ENCODE results near the gene ZEB2. TPM values are rescaled to one million over a fixed set of nuclear protein-coding genes. Genes with fewer than 3 reads are reported as not detected.

ZEB2 gene
- total RNA-seq, 4 donors from 2014 or later, result 19.8 to 69.6 (median 42.9) TPM

DNA sequence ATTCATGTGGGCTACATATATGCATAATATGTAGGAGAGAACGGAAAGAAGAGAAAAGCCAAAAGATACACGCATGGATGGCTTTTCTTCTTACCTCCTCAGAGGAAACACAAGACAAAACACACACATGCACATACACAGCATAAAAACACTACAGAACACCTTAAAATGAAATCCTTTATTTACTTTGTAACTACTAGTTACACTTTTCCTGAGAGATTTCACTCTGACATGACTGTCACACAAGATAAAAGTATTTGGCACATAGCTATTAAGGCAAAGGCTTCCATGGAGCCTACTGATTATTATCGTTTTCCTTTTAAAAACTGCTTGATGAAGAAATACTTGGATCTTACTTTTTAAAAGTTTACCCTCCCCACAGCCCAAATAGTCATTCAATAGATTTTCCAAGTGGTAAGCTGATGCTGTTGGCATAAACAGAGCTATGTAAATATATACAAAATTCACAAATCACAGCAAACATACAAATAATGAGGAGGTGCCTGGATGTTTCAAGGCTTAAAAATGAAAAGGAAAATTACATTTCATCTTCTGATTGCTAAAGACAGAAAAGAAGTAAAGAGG is 8.6 kb downstream of the ZEB2 start:
- Histone ChIP-seq H3K27ac (peak overlapping the region; percentile 87 to 91 (median 88)), H3K9me3 (no peaks in the 10 kb centered on the region), H3K4me3 (peak overlapping the region in 1 of 4 donors; percentile 18), H3K27me3 (peaks cover 71% of the 10 kb centered on the region), H3K36me3 (no peaks in the 10 kb centered on the region), H3K4me1 (peaks cover 0 to 10% (median 0%) of the 10 kb centered on the region in 4 donors)
- DNase-seq, result no peak
- intact Hi-C loops (cut with DNase I; ENCODE audit: low total_unique reads), result loop anchor here (10.0 kb wide), 1 partner anchor 177 kb away; a partner anchor contains a TSS
- TF ChIP-seq POLR2AphosphoS5 (IDR thresholded peaks at IDR 0.05) (no peak), EP300 (IDR thresholded peaks at IDR 0.05; ENCODE audit: low read depth) (no peak), POLR2A (IDR thresholded peaks at IDR 0.05) (no peak)
- TF ChIP-seq, protein P1, sequence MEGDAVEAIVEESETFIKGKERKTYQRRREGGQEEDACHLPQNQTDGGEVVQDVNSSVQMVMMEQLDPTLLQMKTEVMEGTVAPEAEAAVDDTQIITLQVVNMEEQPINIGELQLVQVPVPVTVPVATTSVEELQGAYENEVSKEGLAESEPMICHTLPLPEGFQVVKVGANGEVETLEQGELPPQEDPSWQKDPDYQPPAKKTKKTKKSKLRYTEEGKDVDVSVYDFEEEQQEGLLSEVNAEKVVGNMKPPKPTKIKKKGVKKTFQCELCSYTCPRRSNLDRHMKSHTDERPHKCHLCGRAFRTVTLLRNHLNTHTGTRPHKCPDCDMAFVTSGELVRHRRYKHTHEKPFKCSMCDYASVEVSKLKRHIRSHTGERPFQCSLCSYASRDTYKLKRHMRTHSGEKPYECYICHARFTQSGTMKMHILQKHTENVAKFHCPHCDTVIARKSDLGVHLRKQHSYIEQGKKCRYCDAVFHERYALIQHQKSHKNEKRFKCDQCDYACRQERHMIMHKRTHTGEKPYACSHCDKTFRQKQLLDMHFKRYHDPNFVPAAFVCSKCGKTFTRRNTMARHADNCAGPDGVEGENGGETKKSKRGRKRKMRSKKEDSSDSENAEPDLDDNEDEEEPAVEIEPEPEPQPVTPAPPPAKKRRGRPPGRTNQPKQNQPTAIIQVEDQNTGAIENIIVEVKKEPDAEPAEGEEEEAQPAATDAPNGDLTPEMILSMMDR (IDR thresholded peaks at IDR 0.05), result no peak
- 45 to 62% methylated on average over 3 of the region's 3 CpGs for WGBS, 2 donors (ENCODE audit: low coverage in 1 of 2)
- in situ Hi-C loops (cut with MboI; ENCODE audit: low pct_ligation_motif_present in 1 of 4, low pct_unique_long_range_greater_than_20kb in 1 of 4, low sequenced_read_pairs in 3 of 4), result loop anchor here in 2 of 4 donors (25.0 kb wide), 2 partner anchors 574 to 1251 kb away; no protein-coding TSS in a partner anchor

DNA sequence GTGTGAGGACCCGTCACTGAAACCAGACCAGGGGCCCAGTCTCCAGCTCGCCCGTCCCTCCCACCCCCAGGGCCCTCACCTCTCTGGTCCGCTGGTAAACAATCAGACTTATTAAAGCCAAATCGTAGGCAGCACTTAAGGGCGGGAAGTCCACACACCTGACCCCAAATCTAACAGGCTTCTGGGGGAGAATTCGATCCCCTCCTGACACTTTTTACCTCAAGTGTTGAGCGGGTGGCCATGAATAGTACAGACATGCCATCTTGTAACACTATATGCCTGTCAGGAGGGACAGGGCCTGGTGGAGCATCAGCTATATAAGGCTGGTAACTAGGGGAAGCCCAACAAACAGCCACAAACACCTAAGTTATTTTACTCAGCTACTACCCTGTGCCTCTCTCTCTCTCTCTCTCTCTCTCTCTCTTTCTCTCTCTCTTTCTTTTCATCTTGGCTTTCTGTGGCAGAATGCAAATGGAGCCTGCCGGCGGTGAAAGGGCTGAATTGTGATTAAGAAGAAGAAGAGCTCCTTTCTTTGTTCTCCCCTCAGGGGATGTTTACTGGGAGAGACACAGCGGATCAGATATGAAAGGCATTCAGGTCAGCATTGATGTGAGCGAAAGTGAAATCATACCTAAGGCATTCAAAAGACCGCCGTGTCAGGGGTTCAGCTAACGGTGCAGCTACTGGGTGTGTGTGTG is 9.5 kb downstream of the ZEB2 start:
- H3K4me3 ChIP-seq, result peak overlapping the region in 1 of 4 donors; percentile 18
- peak overlapping the region; percentile 87 to 91 (median 88) for H3K27ac ChIP-seq
- peaks cover 62% of the 10 kb centered on the region for H3K27me3 ChIP-seq
- H3K36me3 ChIP-seq, result no peaks in the 10 kb centered on the region
- no peak for DNase-seq
- H3K4me1 ChIP-seq, result peaks cover 0 to 12% (median 0%) of the 10 kb centered on the region in 4 donors
- no peak for TF ChIP-seq EP300 (IDR thresholded peaks at IDR 0.05; ENCODE audit: low read depth)
- TF ChIP-seq POLR2AphosphoS5 (IDR thresholded peaks at IDR 0.05), result no peak
- TF ChIP-seq, protein P1 (IDR thresholded peaks at IDR 0.05), result no peak
- TF ChIP-seq POLR2A (IDR thresholded peaks at IDR 0.05), result no peak
- no peaks in the 10 kb centered on the region for H3K9me3 ChIP-seq
- intact Hi-C loops (cut with DNase I; ENCODE audit: low total_unique reads), result loop anchor here (10.0 kb wide), 1 partner anchor 176 kb away; a partner anchor contains a TSS
- in situ Hi-C loops (cut with MboI; ENCODE audit: low pct_ligation_motif_present in 1 of 4, low pct_unique_long_range_greater_than_20kb in 1 of 4, low sequenced_read_pairs in 3 of 4), result loop anchor here in 2 of 4 donors (25.0 kb wide), 2 partner anchors 573 to 1252 kb away; no protein-coding TSS in a partner anchor
- WGBS, 2 donors (ENCODE audit: low coverage in 1 of 2), result 40 to 49% methylated on average over 1 to 15 of the region's 15 CpGs

DNA sequence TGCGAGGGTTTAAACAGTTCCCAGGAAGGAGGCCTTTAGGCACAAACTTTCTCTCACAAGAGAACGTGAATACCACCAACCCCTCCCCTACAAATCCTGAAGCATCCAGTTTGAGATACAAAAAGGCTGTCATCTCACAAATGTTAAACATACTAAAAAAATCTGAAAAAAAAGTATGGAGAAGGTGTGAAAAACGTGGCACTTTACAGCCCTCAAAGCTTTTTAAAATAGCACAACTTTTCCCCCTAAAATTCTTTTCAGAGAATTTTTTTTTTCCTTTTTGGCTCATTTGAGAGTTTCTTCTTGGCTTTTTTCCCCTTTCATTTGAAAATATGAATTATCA is 10.1 kb downstream of the ZEB2 start:
- peaks cover 56% of the 10 kb centered on the region for H3K27me3 ChIP-seq
- in situ Hi-C loops (cut with MboI; ENCODE audit: low pct_ligation_motif_present in 1 of 4, low pct_unique_long_range_greater_than_20kb in 1 of 4, low sequenced_read_pairs in 3 of 4), result loop anchor here in 2 of 4 donors (25.0 kb wide), 2 partner anchors 573 to 1252 kb away; no protein-coding TSS in a partner anchor
- intact Hi-C loops (cut with DNase I; ENCODE audit: low total_unique reads), result loop anchor here (10.0 kb wide), 1 partner anchor 175 kb away; a partner anchor contains a TSS
- H3K9me3 ChIP-seq, result no peaks in the 10 kb centered on the region
- DNase-seq, result no peak
- H3K27ac ChIP-seq, result peak overlapping the region; percentile 87 to 91 (median 88)
- H3K4me3 ChIP-seq, result no peak overlapping the region
- peaks cover 0 to 14% (median 0%) of the 10 kb centered on the region in 4 donors for H3K4me1 ChIP-seq
- no peaks in the 10 kb centered on the region for H3K36me3 ChIP-seq
- TF ChIP-seq, protein P1 (IDR thresholded peaks at IDR 0.05), result no peak
- TF ChIP-seq POLR2A (IDR thresholded peaks at IDR 0.05) (no peak), EP300 (IDR thresholded peaks at IDR 0.05; ENCODE audit: low read depth) (no peak), POLR2AphosphoS5 (IDR thresholded peaks at IDR 0.05) (no peak)
- 44 to 54% methylated on average over 3 of the region's 3 CpGs for WGBS, 2 donors (ENCODE audit: low coverage in 1 of 2)

All from transverse colon (tissue), 4 donors.